HG03135 (cell line): ENCODE measurements around the gene TPCN1.
A peak's percentile ranks its signal among the peaks of the same experiment; 100 is the strongest.

Experiments used
- ATAC-seq: cut with Tn5 transposase; IDR thresholded peaks from one replicate; pipeline ENCODE4 v1.9.1; 2021; ENCODE audit warnings: mild to moderate bottlenecking, moderate library complexity; ENCODE audit not compliant: unreplicated experiment

Gene TPCN1

DNA sequence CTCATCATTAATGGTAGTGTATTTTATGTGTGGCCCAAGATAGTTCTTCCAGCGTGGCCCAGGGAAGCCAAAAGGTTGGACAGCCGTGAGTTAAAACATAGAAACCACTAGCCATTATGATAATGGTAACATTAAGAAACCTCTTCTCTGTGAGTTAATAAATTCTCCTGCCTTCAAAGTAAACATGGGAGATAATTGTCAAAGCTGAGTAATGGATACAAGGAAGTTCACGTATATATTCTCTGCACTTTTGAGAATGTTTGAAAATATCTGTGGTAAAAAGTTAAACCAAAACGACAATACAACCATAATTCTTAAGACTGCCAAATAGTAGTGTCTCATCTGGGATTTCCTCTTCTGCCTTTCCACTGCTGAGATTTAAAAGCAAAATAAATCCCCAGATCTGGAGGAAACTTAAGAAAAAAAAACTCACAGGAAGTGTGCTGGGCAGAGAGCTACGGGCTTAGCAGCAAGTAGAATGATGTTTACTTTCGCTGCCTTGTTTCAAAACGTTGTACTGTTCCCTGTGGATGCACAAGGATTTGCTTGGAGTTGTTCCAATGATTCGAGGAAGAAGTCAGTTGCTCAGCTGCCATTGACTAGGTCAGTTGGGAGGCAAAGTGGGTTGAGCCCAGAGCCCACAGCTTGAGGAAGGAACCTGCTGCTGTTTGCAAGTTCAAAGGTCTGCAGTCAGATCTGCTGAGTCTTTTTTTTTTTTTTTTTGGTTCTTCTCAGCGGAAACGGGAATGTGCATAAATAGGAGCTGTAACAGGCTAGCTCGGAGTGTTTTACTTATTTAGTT lies 1.7 kb downstream of the TPCN1 start:
- no peak for ATAC-seq

DNA sequence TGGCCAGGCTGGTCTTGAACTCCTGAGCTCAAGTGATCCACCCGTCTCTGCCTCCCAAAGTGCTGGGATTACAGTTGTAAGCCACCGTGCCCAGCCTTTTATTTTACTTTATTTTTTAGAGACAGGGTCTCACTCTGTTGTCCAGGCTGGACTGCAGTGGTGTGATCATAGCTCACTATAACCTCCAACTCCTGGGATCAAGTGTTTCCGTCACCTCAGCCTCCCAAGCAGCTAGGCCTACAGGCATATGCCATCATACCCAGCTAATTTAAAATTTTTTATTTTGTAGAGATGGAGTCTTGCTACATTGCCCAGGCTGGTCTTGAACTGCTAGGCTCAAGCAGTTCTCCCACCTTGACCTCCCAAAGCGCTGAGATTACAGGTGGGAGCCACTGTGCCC lies 3.7 kb downstream of the TPCN1 start:
- no peak for ATAC-seq

DNA sequence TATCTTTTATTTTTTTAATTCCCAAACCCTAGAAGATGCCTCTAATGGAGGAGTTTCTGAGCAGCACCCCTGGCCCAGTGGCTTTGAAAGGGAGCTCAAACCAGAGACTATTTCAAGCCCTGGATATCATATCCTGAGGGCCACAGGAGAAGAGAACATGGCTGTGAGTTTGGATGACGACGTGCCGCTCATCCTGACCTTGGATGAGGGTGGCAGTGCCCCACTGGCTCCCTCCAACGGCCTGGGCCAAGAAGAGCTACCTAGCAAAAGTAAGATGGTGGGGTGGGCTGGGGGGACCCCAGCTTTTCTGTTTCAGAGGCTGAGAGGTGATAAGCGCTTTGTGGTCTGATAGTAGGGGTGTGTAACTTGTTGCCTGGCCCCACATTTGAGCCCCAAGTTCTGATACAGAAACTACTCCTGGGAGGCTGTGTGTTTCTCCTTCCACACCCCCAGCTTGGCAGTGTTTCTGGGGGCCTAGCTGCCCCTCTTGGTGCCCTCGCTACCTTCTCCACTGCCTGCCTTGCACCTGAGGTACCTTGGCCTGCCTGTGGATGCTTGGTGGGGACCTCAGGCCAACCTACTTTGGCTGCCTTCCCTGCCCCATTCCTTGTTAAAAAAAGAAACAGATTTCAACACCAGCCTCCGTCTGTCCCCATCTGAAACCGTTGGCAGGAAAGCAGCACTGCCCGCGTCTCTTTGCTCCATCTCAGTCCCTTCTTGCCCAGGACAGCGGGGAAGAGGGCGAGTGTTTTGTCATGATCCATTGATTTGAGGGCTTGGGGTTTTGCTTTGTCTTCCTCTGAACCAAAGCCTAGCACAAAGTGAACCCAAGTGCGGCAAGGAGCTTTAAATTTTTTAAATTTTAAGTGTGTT lies 5.7 kb downstream of the TPCN1 start:
- no peak for ATAC-seq

DNA sequence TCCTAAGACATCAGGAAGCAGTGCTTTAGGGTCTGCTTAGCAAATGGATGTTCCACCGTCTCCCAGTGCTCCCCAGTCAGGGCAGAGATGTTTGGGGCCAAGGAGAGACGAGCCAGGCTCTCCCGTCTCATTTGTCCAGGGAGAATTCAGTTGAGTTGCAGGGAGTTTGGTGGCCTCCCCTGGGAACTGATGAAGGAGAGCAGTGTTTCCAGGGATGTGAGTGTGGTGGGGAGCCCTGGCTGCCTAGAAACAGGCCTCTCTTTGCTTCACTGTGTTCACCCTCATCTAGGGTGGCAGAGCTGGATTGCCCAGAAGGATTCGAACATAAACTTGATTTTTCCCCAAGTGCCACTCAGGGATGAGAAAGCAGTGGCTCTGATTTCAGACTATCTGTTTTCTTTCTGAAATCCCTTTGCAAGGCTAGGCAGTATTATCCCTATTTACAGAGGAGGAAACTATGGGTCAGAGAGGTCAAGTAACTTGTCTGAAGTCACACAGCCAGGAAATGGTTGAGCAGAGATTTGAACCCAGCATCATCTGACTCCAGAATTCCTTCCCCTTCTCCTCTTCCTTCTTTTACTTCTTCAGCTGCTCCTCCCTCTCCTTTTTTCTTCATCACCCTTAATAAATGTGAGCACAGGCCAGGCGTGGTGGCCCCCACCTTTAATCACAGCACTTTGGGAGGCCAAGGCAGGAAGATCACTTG lies 6.6 kb downstream of the TPCN1 start:
- no peak for ATAC-seq

DNA sequence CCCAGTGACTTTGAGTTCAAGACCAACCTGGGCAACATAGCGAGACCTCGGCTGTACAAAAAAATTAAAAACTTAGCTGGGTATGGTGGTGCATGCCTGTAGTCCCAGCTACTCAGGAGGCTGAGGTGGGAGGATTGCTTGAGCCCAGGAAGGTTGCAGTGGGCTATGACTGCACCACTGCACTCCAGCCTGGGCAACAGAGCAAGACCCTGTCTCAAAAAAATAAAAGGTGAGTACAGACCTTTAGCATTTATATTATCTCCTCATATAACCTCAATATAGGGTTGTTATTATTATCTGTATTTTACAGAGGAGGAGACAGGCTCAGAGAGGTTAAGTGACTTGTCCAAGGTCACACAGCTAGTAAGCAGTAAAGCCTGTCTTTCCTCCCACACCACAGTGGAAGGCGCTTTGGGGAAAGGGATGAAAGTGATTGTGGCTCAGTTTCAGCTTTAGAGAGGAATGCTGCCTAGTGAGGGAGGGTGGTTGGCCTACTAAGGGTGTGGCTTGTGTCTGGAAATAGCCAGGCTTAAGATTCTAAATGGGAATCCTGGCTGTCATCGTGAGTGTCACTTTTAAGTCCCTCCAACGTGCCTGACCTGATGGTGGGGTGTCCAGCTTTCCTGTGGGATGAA lies 7.2 kb downstream of the TPCN1 start:
- no peak for ATAC-seq

DNA sequence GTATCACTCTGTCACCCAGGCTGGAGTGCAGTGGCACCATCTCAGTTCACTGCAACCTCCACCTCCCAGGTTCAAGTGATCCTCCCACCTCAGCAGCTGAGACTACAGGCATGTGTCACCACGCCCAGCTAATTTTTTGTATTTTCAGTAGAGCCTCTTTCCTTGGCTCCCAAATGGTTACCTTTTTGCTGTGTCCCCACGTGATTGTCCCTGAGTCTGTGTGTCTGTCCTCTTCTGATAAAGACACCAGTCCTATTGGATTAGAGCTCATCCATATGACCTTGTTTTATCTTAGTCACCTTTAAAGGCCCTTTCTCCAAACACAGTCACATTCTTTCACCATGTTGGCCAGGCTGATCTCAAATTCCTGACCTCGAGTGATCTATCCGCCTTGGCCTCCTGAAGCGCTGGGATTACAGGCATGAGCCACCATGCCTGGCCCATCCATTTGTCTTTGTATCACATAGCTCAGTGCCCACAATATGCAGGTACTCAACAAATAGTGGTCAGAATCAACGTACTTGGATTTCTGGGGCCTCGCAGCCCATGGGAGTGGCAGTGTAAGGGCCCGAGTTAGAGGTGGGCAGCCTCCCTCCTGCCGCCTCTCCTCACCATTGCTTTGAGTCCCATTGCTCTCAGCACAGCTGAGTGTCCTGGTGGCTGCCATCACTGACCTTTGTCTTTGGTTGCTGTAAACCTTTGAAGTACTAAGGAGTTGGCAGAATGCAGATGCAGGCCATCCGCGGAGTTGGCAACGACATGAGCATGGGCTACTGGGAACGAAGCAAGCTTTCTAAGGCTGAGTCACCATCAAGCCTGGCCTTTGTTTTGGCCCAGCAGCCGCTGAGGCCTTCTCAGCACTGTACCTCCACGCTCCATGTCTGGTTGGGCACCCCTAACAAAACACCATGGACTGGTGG lies 9.3 kb downstream of the TPCN1 start:
- peak; percentile 3 for ATAC-seq

DNA sequence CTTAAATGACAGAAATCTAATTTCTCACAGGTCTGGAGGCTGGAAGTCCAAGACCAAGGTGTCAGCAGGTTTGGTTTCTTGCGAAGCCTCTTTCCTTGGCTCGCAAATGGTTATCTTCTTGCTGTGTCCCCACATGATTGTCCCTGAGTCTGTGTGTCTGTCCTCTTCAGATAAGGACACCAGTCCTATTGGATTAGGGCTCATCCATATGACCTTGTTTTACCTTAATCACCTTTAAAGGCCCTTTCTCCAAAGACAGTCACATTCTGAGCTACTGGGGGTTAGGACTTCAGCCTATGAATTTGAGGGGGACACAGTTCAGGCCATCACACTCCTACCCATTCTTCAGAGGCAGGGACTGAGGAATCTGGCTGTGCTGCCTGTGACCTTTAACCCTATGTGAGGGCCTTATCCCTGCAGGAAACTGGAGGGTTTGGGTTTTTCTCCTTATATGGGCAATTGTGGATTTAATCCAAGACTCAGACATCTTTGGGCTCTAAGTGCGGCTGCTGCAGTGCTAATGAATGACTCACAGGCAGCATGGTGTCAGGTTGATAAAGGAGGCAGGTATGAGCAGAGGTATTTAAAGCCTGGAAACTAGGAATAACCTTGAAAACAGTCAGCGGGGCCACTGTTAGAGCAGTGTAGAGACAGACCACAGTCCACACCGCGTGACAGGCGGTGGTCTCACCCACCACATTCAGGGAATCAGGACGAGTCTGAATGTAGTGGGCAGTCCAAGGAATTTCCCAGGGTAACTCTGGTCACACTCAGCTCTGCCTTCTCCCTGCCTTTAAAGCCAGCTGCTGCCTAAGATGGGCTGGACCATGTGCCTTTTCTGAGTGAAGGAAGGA lies 10.2 kb downstream of the TPCN1 start:
- no peak for ATAC-seq

DNA sequence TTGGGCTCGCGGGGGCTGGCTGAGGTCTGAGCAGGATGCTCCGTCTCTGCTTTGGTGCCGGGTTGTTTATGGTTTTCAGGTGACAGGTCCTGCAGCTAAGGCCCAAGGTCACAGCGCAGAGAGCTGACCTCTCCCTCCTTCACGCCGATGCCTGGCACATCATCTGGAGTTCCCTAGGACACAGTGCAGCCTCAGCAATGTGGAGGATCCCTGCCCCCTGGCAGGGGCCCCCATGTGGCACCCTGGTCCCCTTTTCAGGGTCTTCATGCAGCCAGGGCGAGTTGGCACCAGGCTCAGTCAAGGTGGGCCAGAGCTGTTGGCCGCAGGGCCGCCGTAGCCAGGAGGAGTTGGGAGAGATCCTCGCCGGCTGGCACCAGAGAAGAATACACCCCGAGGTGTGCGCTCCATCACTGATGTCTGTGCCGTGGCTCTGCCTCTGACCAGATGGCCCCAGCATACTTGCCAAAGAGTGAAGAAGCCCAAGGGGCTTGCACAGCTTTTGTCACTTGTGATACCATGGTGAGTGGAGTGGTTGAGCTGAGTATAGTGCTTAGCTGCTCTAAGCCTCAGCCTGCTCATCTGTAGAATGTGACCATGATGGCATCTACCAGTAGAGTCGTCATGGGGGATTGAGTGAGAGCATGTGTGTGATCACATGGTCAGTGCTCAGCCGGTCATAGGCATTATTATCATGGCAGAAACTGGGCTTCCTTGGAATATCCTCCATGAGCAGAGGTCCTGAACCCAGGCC lies 11.0 kb downstream of the TPCN1 start:
- ATAC-seq = no peak

DNA sequence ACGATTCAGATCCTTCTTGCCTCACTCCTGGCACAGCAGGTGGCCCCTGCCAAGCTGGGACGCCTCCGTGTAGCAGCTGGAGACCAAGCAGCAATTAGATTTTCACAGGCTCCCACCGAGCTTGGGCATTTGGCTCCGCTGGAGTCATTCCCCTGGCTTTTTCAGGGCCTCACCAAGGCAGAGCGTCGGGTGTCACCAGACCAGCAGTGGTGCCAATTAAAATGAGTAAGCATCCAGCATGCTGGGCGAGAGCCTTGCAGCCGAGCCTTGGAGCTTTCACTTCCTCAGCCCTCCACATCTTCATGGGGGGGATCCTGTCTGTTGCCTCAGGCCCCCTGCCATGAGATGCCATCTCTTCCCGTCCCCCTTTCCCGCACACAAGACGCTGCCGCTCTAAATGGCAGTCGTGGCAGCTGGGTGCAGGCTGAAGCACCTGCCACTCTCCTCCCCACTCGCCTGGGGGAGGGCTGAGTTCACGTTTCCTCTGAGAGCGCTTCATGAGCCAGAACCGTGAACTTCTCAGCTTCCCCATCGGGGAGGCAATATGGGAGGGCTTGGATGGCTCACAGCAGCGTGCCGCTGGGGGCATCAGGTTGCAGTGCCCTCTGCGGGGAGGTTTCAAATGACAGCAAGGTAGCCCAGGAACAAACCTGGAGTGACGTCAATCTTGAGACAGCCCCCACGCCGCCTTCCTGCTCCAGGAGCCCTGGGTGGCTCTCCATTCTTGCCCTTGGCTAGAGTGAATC lies 11.7 kb downstream of the TPCN1 start:
- peak; percentile 67 for ATAC-seq

DNA sequence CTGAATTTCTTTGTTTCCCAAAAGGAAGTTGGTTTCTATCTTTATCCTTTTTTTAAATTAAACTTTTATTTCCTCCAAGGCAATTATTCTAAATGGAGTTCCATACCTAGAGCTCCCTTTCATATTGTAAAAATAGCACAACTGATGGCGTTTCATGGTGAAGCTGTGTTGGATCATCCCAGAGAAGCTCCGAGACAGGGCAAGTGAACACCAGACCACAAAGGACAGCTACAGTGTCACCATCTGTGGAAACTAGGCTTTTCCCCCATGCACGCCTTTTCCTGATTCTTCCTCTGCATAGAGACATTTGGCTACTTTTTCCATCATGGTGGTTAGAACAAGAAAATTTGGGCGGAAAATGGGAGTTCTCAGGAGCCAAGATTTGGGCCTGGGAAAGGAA lies 12.7 kb downstream of the TPCN1 start:
- no peak for ATAC-seq

DNA sequence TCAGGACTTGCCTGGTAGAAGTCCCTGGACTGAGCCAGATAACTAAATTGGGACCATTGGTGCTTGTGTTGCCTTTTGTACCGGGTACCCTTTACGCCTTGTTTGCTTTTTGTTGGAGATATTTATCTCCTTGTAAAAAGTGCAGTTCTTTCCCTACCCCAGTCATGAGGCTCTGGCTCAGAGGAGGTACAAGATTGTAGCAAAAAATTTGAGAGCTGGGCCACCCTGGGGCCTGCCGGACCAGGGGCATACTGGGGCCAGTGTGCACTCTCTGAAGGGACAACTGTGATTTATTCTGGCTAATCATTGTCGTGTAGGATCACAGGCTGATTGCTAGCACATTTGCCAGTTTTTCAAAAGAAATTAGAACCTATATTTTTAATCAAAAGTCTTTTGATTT lies 13.2 kb downstream of the TPCN1 start:
- ATAC-seq = no peak

DNA sequence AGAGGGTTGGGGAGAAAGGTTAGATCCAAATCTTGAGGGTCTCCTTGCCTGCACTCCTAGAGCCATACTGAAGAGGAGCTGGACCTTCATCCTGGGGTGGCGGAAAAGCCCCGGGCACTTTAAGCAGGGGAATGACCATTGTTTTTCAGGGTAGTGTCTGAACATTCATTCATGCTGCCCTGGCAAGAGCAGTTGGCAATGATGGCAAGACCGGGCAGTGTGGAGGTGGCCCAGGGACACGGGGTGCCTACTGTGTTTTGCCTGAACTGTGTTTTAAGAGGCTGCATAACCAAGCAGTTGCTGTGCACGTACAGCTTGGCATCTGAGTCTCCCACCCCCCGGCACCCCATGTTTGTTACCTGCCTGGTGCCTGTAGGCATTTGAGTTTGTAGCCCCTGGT lies 14.7 kb downstream of the TPCN1 start:
- no peak for ATAC-seq

DNA sequence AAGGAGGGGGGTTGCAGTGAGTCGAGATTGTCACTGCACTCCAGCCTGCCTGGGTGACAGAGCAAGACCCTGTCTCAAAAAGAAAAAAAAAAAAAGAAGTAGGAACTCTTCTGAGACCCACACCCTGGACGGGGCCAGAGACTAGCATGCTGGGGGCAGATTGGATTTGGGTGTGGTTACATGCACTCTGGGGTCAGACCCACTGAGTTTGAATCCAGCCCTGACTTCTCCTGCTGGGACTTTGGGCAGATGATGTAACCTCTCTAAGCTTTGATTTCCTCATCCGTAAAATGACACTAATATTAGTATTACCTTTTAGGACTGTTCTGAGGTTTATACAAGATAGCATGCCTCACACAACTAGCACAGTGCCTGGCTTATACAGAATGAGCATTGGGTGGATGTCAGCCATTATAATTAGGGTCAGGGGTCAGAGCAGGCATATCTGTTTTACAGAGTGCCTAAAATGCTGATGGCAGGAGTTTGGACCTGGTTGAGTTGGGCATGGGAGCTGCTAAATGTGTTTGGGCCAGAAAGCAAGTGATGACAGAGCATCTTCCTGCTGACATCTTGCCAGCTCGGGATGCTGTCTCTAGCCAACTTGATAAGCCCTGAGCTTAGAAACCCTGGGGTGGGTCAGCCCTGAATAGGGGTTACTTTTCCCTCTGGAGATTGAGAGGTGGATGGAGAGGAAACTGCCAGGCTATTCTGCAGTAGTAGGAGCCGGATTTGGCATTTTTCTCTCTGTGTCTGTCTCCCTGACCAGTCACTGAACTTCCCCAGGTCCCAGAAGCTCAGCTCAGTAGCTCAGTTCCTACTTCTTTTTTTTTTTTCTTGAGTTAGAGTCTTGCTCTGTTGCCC lies 15.5 kb downstream of the TPCN1 start:
- no peak for ATAC-seq

DNA sequence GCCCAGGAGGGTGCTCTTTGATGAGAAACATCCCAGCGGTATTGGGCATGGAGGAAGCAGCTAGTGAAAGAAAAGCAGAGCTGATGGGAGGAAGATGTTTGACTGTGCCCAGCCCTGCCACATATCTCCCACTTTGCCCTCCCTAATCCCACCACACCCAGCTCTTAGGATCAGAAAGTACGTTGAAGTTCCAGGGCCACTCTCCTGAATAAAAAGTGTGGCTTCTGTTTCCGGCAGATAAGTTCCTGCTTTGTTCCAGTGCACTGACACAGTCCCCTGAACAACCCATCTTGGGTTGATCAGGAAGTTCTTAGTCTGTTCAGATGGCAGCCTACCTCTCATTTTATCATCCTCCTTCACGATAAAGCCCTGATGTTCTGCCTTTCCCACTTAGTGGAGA lies 16.5 kb downstream of the TPCN1 start:
- no peak for ATAC-seq

DNA sequence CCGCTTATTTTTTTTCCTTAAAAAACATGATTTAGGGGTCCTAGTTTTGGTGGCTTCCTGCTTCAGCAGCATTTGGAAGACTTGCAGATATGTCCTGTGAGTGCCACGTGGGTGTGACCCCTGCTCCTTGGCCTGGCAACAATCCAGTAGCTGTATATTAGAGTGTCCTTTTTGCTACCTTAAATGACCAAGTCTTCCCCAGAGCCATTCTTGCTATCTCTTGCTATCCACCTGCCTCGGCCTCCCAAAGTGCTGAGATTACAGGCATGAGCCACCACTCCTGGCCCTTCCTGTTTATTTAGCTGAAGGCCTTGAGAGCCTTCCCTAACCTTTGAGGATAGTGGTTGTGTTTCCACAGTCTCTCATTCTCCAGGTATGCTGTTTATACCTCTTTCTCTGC lies 17.0 kb downstream of the TPCN1 start:
- no peak for ATAC-seq

DNA sequence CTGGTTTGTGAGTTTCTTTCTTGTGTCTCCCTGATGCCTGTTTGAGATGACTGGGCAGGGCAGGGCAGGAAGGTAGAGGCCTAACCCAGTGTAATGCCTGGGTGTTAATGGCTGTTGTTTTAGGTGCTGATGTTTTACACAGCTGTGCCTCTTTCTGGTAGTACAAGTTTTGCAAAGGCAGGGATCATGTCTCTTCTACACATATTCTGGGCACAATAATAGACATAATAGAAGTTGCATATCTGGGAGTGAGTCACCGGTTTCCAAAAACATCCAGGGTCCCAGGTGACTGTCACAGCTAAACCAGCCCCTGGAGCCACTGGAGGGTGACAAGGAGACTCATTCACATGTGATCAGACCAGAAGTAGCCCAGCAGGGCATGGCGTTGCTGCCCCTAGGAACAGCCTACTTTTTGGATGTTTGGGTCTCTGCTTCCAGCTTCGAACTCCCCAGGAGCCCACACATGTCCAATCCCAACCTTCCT lies 18.1 kb downstream of the TPCN1 start:
- ATAC-seq = no peak
